HUES64 (cell line): ENCODE measurements around the gene GNS.

Experiments
- H3K27ac ChIP-seq: 2 replicates; pipeline ENCODE4 v1.7.0; 2013; ENCODE audit warnings: low read depth, low read length, inconsistent platforms
- H3K27me3 ChIP-seq: 2 replicates; pipeline ENCODE4 v1.6.1; 2013; ENCODE audit warnings: mild to moderate bottlenecking, low read length; ENCODE audit not compliant: insufficient read depth
- H3K36me3 ChIP-seq: 2 replicates; pipeline ENCODE4 v1.6.1; 2013; ENCODE audit warnings: mild to moderate bottlenecking, low read length; ENCODE audit not compliant: insufficient read depth
- H3K4me1 ChIP-seq: 2 replicates; pipeline ENCODE4 v1.6.1; 2013; ENCODE audit warnings: mild to moderate bottlenecking, low read length, moderate library complexity; ENCODE audit not compliant: insufficient read depth
- H3K4me3 ChIP-seq: 2 replicates; pipeline ENCODE4 v1.5.1; 2013; ENCODE audit warnings: mild to moderate bottlenecking, low read length, moderate library complexity
- H3K9ac ChIP-seq: 2 replicates; pipeline ENCODE4 v1.6.1; 2013; ENCODE audit warnings: mild to moderate bottlenecking, low read depth, low read length
- H3K9me3 ChIP-seq: 2 replicates; pipeline ENCODE4 v1.6.1; 2013; ENCODE audit warnings: low read depth, low read length; ENCODE audit not compliant: insufficient read depth
- WGBS: fragments of 150-250, 120-280 bp; methylation state at CpG from one replicate; pipeline ENCODE4 v1.1.7; 2013; ENCODE audit warnings: missing lambda C conversion rate; 5-methylcytosine and 5-hydroxymethylcytosine counted together

The GNS gene

GRCh38 chr12:64747695-64748094, 11.5 kb downstream of the GNS start:
- Histone ChIP-seq H3K9ac (no peak overlapping the region), H3K27ac (no peak overlapping the region), H3K36me3 (peaks cover 78% of the 10 kb centered on the region), H3K9me3 (no peaks in the 10 kb centered on the region), H3K27me3 (no peaks in the 10 kb centered on the region), H3K4me1 (no peaks in the 10 kb centered on the region), H3K4me3 (no peak overlapping the region)
- WGBS = 69% methylated on average over 1 of the region's 2 CpGs

- Histone ChIP-seq H3K27me3 (no peaks in the 10 kb centered on the region), H3K4me1 (no peaks in the 10 kb centered on the region), H3K9ac (no peak overlapping the region), H3K36me3 (peaks cover 78% of the 10 kb centered on the region), H3K4me3 (no peak overlapping the region), H3K9me3 (no peaks in the 10 kb centered on the region), H3K27ac (no peak overlapping the region)
- 92% methylated on average over 2 of the region's 2 CpGs for WGBS
Measured at GRCh38 chr12:64746663-64747062, 12.5 kb downstream of the GNS start.

- no peak overlapping the region for H3K4me3 ChIP-seq
- H3K36me3 ChIP-seq = peaks cover 81% of the 10 kb centered on the region
- no peaks in the 10 kb centered on the region for H3K4me1 ChIP-seq
- 99% methylated on average over 2 of the region's 2 CpGs for WGBS
- no peaks in the 10 kb centered on the region for H3K9me3 ChIP-seq
- no peak overlapping the region for H3K9ac ChIP-seq
- no peaks in the 10 kb centered on the region for H3K27me3 ChIP-seq
- no peak overlapping the region for H3K27ac ChIP-seq
Measured at GRCh38 chr12:64745980-64746379, 13.2 kb downstream of the GNS start.

GRCh38 chr12:64745259-64745807, 13.9 kb downstream of the GNS start:
- Histone ChIP-seq H3K9me3 (no peaks in the 10 kb centered on the region), H3K4me1 (no peaks in the 10 kb centered on the region), H3K27me3 (no peaks in the 10 kb centered on the region), H3K36me3 (peaks cover 81% of the 10 kb centered on the region), H3K4me3 (no peak overlapping the region), H3K27ac (no peak overlapping the region), H3K9ac (no peak overlapping the region)
- WGBS = 92% methylated on average over 7 of the region's 7 CpGs

- Histone ChIP-seq H3K36me3 (peaks cover 82% of the 10 kb centered on the region), H3K9me3 (no peaks in the 10 kb centered on the region), H3K27me3 (no peaks in the 10 kb centered on the region), H3K27ac (no peak overlapping the region), H3K4me1 (no peaks in the 10 kb centered on the region), H3K4me3 (no peak overlapping the region), H3K9ac (no peak overlapping the region)
- WGBS = 89% methylated on average over 4 of the region's 5 CpGs
Measured at GRCh38 chr12:64744422-64745258, 14.6 kb downstream of the GNS start.

- H3K9ac ChIP-seq = no peak overlapping the region
- WGBS = 91% methylated on average over 3 of the region's 3 CpGs
- H3K4me3 ChIP-seq = no peak overlapping the region
- H3K27me3 ChIP-seq = no peaks in the 10 kb centered on the region
- H3K4me1 ChIP-seq = no peaks in the 10 kb centered on the region
- H3K27ac ChIP-seq = no peak overlapping the region
- peaks cover 91% of the 10 kb centered on the region for H3K36me3 ChIP-seq
- no peaks in the 10 kb centered on the region for H3K9me3 ChIP-seq
Measured at GRCh38 chr12:64743206-64743605, 16.0 kb downstream of the GNS start.

GRCh38 chr12:64742416-64742815, 16.8 kb downstream of the GNS start:
- H3K9ac ChIP-seq = no peak overlapping the region
- peaks cover 90% of the 10 kb centered on the region for H3K36me3 ChIP-seq
- no peak overlapping the region for H3K27ac ChIP-seq
- no peak overlapping the region for H3K4me3 ChIP-seq
- 100% methylated on average over 1 of the region's 3 CpGs for WGBS
- no peaks in the 10 kb centered on the region for H3K9me3 ChIP-seq
- H3K27me3 ChIP-seq = no peaks in the 10 kb centered on the region
- no peaks in the 10 kb centered on the region for H3K4me1 ChIP-seq

- 96% methylated on average over 2 of the region's 2 CpGs for WGBS
- no peak overlapping the region for H3K27ac ChIP-seq
- no peaks in the 10 kb centered on the region for H3K9me3 ChIP-seq
- H3K4me1 ChIP-seq = no peaks in the 10 kb centered on the region
- peaks cover 91% of the 10 kb centered on the region for H3K36me3 ChIP-seq
- H3K9ac ChIP-seq = no peak overlapping the region
- H3K27me3 ChIP-seq = no peaks in the 10 kb centered on the region
- no peak overlapping the region for H3K4me3 ChIP-seq
Measured at GRCh38 chr12:64740646-64741045, 18.6 kb downstream of the GNS start.

- H3K4me3 ChIP-seq = no peak overlapping the region
Measured at GRCh38 chr12:64739778-64740177, 19.4 kb downstream of the GNS start.

GRCh38 chr12:64737539-64737938, 21.7 kb downstream of the GNS start:
- Histone ChIP-seq H3K4me1 (no peaks in the 10 kb centered on the region), H3K36me3 (peaks cover 79% of the 10 kb centered on the region), H3K9ac (no peak overlapping the region), H3K4me3 (no peak overlapping the region), H3K27me3 (no peaks in the 10 kb centered on the region), H3K9me3 (no peaks in the 10 kb centered on the region), H3K27ac (no peak overlapping the region)
- WGBS = 86% methylated on average over 1 of the region's 1 CpG

More at GRCh38 chr12:64739778-64740177, 19.4 kb downstream of the GNS start:
- Histone ChIP-seq H3K9me3 (no peaks in the 10 kb centered on the region), H3K9ac (no peak overlapping the region), H3K4me1 (no peaks in the 10 kb centered on the region), H3K27ac (no peak overlapping the region), H3K27me3 (no peaks in the 10 kb centered on the region), H3K36me3 (peaks cover 91% of the 10 kb centered on the region)
- 79% methylated on average over 2 of the region's 2 CpGs for WGBS

GRCh38 chr12:64736771-64737170, 22.4 kb downstream of the GNS start:
- no peaks in the 10 kb centered on the region for H3K27me3 ChIP-seq
- no peaks in the 10 kb centered on the region for H3K9me3 ChIP-seq
- H3K36me3 ChIP-seq = peaks cover 75% of the 10 kb centered on the region
- no peak overlapping the region for H3K4me3 ChIP-seq
- WGBS = 88% methylated on average over 1 of the region's 1 CpG
- H3K27ac ChIP-seq = no peak overlapping the region
- H3K4me1 ChIP-seq = no peaks in the 10 kb centered on the region
- H3K9ac ChIP-seq = no peak overlapping the region
